HepG2 (cell line): ENCODE results near the gene ARHGAP32. TPM values are rescaled to one million over a fixed set of nuclear protein-coding genes. Genes with fewer than 3 reads are reported as not detected.

Source experiments
- GTF2F1 ChIP-seq: fragments of 150-350 bp; IDR thresholded peaks from 2 replicates; pipeline ENCODE4 v1.6.1; 2014; ENCODE audit warnings: low read length
- HDAC1 ChIP-seq: sonication (generic); formaldehyde crosslinking; IDR thresholded peaks from 2 replicates; pipeline ENCODE4 v1.5.1; 2020; ENCODE audit warnings: mild to moderate bottlenecking, missing genetic modification reagents
- KAT8 ChIP-seq: IDR thresholded peaks from 2 replicates; pipeline ENCODE4 v1.6.1; 2016; ENCODE audit warnings: missing genetic modification reagents, missing compliant biosample characterization
- PTBP1 ChIP-seq: fragments of 200-400 bp; formaldehyde crosslinking; IDR thresholded peaks from 2 replicates; pipeline ENCODE4 v1.6.1; 2018; ENCODE audit warnings: low read length, low read depth; ENCODE audit not compliant: poor library complexity, severe bottlenecking
- USF2 ChIP-seq, 2 experiments: sonication (generic) in 1 of 2; formaldehyde crosslinking in 1 of 2; IDR thresholded peaks; 2 replicates each; pipeline versions ENCODE4 v1.5.1 to v1.6.1; 2011 to 2020; ENCODE audit warnings: borderline replicate concordance in 1 of 2, low read depth in 1 of 2, low read length in 1 of 2, mild to moderate bottlenecking in 1 of 2, missing genetic modification reagents in 1 of 2, moderate library complexity in 1 of 2
- ZBTB43 ChIP-seq: sonication (generic); formaldehyde crosslinking; conservative IDR thresholded peaks from 2 replicates; pipeline ENCODE4 v1.4.0; 2020; ENCODE audit warnings: missing genetic modification reagents
- ZBTB44 ChIP-seq: sonication (generic); formaldehyde crosslinking; IDR thresholded peaks from 2 replicates; pipeline ENCODE4 v1.4.0; 2020; ENCODE audit warnings: missing genetic modification reagents
- ZNF232 ChIP-seq: sonication (generic); formaldehyde crosslinking; IDR thresholded peaks from 2 replicates; pipeline ENCODE4 v1.4.0; 2020; ENCODE audit warnings: missing genetic modification reagents, borderline replicate concordance
- polyA plus RNA-seq, 8 experiments: library from polyadenylated mRNA; depleted of rRNA in 3 of 8; stranded (reverse) in 7 of 8; unstranded in 1 of 8; fragments of >200 nt; fragmentation: Illumina TruSeq in 4 of 8; extraction: Trizol in 4 of 8; gene quantifications; 2 replicates each; pipeline versions ENCODE4 v1.2.1 to v1.2.3, GENCODE V29; 2011 to 2016; ENCODE audit warnings: low read depth in 4 of 8, missing spikeins in 1 of 8, mixed read lengths in 1 of 8; ENCODE audit not compliant: insufficient read depth in 1 of 8
- total RNA-seq, 5 experiments: library from RNA; depleted of rRNA; stranded (reverse); fragments of >200 nt; fragmentation: Illumina TruSeq; extraction: Trizol; gene quantifications; 2 replicates each; pipeline ENCODE4 v1.2.3, GENCODE V29; 2016; ENCODE audit warnings: low read depth in 1 of 5
- TF ChIP-seq, protein P1 (sequence below): sonication (generic); formaldehyde crosslinking; IDR thresholded peaks from 2 replicates; pipeline ENCODE4 v1.5.0; 2020; ENCODE audit warnings: missing genetic modification reagents
- TF ChIP-seq, protein P2 (sequence below): sonication (generic); formaldehyde crosslinking; IDR thresholded peaks from 2 replicates; pipeline ENCODE4 v1.4.0; 2020; ENCODE audit warnings: missing genetic modification reagents
- TF ChIP-seq, protein P3 (sequence below): sonication (generic); formaldehyde crosslinking; IDR thresholded peaks from 2 replicates; pipeline ENCODE4 v1.5.0; 2020; ENCODE audit warnings: mild to moderate bottlenecking, missing genetic modification reagents, borderline replicate concordance

Gene ARHGAP32
- total and polyA plus RNA-seq, 2 of the 13 experiments (the other 11 are each of a cell fraction or from before 2014, with no cell fraction given), result 6.3 to 8.2 TPM

GRCh38 chr11:129210831-129211181, 18.7 kb upstream of the ARHGAP32 start (continued):
- no peak for TF ChIP-seq KAT8 (CRISPR knock-in tag)
- TF ChIP-seq GTF2F1, result no peak
- TF ChIP-seq ZNF232, result no peak
- TF ChIP-seq, protein P1, sequence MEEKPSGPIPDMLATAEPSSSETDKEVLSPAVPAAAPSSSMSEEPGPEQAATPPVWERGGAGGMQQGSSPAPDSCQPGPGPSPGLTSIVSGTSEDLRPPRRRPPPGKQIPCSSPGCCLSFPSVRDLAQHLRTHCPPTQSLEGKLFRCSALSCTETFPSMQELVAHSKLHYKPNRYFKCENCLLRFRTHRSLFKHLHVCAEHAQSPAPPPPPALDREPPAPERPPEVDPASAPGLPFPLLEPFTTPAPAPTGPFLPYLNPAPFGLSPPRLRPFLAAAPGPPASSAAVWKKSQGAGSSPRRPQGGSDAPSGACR, result no peak
- no peak for TF ChIP-seq USF2 (IDR thresholded peaks at IDR 0.05; ENCODE audit: low read depth, low read length)
- no peak for TF ChIP-seq USF2 (CRISPR knock-in tag; IDR thresholded peaks at IDR 0.05; ENCODE audit: borderline replicate concordance)
- TF ChIP-seq ZBTB44 (CRISPR knock-in tag), result no peak
- TF ChIP-seq, protein P2, sequence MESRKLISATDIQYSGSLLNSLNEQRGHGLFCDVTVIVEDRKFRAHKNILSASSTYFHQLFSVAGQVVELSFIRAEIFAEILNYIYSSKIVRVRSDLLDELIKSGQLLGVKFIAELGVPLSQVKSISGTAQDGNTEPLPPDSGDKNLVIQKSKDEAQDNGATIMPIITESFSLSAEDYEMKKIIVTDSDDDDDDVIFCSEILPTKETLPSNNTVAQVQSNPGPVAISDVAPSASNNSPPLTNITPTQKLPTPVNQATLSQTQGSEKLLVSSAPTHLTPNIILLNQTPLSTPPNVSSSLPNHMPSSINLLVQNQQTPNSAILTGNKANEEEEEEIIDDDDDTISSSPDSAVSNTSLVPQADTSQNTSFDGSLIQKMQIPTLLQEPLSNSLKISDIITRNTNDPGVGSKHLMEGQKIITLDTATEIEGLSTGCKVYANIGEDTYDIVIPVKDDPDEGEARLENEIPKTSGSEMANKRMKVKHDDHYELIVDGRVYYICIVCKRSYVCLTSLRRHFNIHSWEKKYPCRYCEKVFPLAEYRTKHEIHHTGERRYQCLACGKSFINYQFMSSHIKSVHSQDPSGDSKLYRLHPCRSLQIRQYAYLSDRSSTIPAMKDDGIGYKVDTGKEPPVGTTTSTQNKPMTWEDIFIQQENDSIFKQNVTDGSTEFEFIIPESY (CRISPR knock-in tag), result no peak
- no peak for TF ChIP-seq ZBTB43 (CRISPR knock-in tag)
- no peak for TF ChIP-seq HDAC1 (CRISPR knock-in tag)
- TF ChIP-seq, protein P3, sequence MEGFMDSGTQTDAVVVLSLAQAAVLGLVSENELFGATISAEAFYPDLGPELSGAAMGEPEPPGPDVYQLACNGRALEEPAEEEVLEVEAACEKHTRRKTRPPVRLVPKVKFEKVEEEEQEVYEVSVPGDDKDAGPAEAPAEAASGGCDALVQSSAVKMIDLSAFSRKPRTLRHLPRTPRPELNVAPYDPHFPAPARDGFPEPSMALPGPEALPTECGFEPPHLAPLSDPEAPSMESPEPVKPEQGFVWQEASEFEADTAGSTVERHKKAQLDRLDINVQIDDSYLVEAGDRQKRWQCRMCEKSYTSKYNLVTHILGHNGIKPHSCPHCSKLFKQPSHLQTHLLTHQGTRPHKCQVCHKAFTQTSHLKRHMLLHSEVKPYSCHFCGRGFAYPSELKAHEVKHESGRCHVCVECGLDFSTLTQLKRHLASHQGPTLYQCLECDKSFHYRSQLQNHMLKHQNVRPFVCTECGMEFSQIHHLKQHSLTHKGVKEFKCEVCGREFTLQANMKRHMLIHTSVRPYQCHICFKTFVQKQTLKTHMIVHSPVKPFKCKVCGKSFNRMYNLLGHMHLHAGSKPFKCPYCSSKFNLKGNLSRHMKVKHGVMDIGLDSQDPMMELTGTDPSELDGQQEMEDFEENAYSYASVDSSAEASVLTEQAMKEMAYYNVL, result no peak
- TF ChIP-seq PTBP1, result no peak
- TF ChIP-seq, all 625 proteins: peak for 0
